ENCODE results near the gene CEACAM18. TPM values are rescaled to one million over a fixed set of nuclear protein-coding genes. Genes with fewer than 3 reads are reported as not detected.
A peak's percentile ranks its signal among the peaks of the same experiment; 100 is the strongest.

The CEACAM18 gene
- total and polyA plus RNA-seq, 10 of the 15 experiments (the other 5 are each of a cell fraction or from before 2014, with no cell fraction given), result not detected

DNA sequence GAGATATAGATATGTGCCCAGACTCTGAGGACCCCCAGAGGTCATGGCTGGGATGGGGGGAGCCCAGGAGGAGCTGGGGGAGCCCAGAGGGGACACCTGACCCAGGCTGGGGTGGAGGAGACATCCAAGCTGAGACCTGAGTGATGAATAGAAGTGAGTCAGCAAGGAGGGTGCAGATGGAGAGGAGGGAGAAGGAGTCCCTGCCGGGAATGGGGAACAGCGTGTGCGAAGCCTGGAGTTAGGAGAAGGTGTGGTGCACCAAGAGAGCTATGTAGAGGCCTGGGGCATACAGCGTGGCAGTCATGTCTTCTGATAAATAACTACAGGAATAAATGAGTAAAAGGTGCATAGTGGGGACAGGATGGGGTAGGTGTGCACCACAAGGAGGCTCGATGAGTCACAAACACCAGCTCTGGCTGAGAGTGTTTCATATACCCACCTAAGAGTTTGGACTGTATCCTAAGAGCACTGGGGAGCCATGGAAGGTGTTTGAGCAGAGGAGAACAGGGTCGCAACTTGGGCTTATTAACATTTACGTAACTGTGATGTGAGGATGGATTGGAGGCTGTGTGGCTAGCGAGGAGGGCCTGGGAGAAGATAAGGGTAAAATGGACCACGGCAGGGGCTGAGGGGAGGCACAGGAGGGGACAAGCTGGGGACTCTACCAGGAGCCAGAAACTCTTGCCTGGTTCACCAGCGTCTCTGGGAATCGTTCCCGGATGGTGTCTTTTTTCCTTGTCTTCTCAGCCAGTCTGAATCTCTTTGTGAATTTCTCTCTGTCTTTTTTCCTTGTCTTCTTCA, 1.4 kb downstream of the CEACAM18 start:
- intact Hi-C loops (cut with micrococcal nuclease; ENCODE audit: unreplicated experiment), result no loop called here
- CTCF ChIA-PET, result interaction anchor here (1.0 to 1.4 kb wide), 2 partner anchors 8 to 173 kb away, joined by 3 to 4 read pairs; no protein-coding TSS in a partner anchor
- RAD21 ChIA-PET (ENCODE audit: unreplicated experiment), result no interaction called here
- DNase-seq (ENCODE audit: low read depth, low spot score) (no peak), ATAC-seq (no peak), FAIRE-seq (no peak)
- H3K79me2 ChIP-seq (ENCODE audit: control insufficient read depth, insufficient read depth, low read length), result no peaks in the 10 kb centered on the region
- 43% methylated on average over 12 of the region's 12 CpGs for WGBS (ENCODE audit: insufficient coverage, insufficient replicate concordance, low lambda C conversion rate, missing lambda C conversion rate)
- no peaks in the 10 kb centered on the region; the same call in 2 of the 3 replicates for H3K9me3 ChIP-seq (replicated peaks; ENCODE audit: control insufficient read depth, insufficient read depth, low read length)
- H4K20me1 ChIP-seq (ENCODE audit: control insufficient read depth, insufficient read depth), result no peaks in the 10 kb centered on the region
- no peak overlapping the region for H3K9ac ChIP-seq (ENCODE audit: control insufficient read depth, insufficient read depth, low read length)
- H3K4me3 ChIP-seq, result no peak overlapping the region
- H3K27ac ChIP-seq (ENCODE audit: control insufficient read depth, insufficient read depth), result no peak overlapping the region
- SMC1A ChIA-PET (ENCODE audit: uncharacterized antibody, unreplicated experiment), result interaction anchor here (0.6 kb wide), 1 partner anchor 200 kb away, joined by 3 read pairs; no protein-coding TSS in a partner anchor
- H3K4me2 ChIP-seq (ENCODE audit: control insufficient read depth, insufficient read depth), result no peak overlapping the region
- in situ Hi-C loops (cut with MboI), result no loop called here
- H3K36me3 ChIP-seq (ENCODE audit: control insufficient read depth in 2 of 2, insufficient read depth in 2 of 2, low read length in 1 of 2), result no peaks in the 10 kb centered on the region
- POLR2A ChIA-PET, result no interaction called here
- no peak overlapping the region for H2AFZ ChIP-seq (ENCODE audit: control insufficient read depth, low read depth, low read length)
- peaks cover 0 to 4% of the 10 kb centered on the region in 2 experiments; a peak in 2 of 4 replicates for H3K27me3 ChIP-seq (replicated peaks in 1 of 2; ENCODE audit: control insufficient read depth in 2 of 2, insufficient read depth in 2 of 2, low read length in 1 of 2)
- no peak for TF ChIP-seq BCL3 (IDR thresholded peaks at IDR 0.05; ENCODE audit: borderline replicate concordance, insufficient read depth, low read depth, low read length, poor library complexity, severe bottlenecking)
- BruUV-seq (replicated peaks), result no TSS peak
- no peaks in the 10 kb centered on the region for H3K4me1 ChIP-seq (ENCODE audit: control insufficient read depth, insufficient read depth, low read length)

- Histone ChIP-seq H4K20me1 (ENCODE audit: control insufficient read depth, insufficient read depth) (no peaks in the 10 kb centered on the region), H3K27ac (ENCODE audit: control insufficient read depth, insufficient read depth) (no peak overlapping the region), H3K4me2 (ENCODE audit: control insufficient read depth, insufficient read depth) (no peak overlapping the region), H3K9me3 (replicated peaks; ENCODE audit: control insufficient read depth, insufficient read depth, low read length) (no peaks in the 10 kb centered on the region; the same call in 2 of the 3 replicates), H3K9ac (ENCODE audit: control insufficient read depth, insufficient read depth, low read length) (no peak overlapping the region), H3K4me3 (no peak overlapping the region), H3K36me3 (ENCODE audit: control insufficient read depth in 2 of 2, insufficient read depth in 2 of 2, low read length in 1 of 2) (no peaks in the 10 kb centered on the region), H3K27me3 (replicated peaks in 1 of 2; ENCODE audit: control insufficient read depth in 2 of 2, insufficient read depth in 2 of 2, low read length in 1 of 2) (peaks cover 0 to 4% of the 10 kb centered on the region in 2 experiments; a peak in 2 of 4 replicates), H3K79me2 (ENCODE audit: control insufficient read depth, insufficient read depth, low read length) (no peaks in the 10 kb centered on the region), H2AFZ (ENCODE audit: control insufficient read depth, low read depth, low read length) (no peak overlapping the region), H3K4me1 (ENCODE audit: control insufficient read depth, insufficient read depth, low read length) (no peaks in the 10 kb centered on the region)
- intact Hi-C loops (cut with micrococcal nuclease; ENCODE audit: unreplicated experiment) (no loop called here), in situ Hi-C loops (cut with MboI) (no loop called here)
- no peak for ATAC-seq
- FAIRE-seq, result no peak
- ChIA-PET RAD21 (ENCODE audit: unreplicated experiment) (no interaction called here), POLR2A (no interaction called here), SMC1A (ENCODE audit: uncharacterized antibody, unreplicated experiment) (no interaction called here), CTCF (interaction anchor here (1.0 to 1.4 kb wide), 3 partner anchors 9 to 173 kb away, joined by 3 to 4 read pairs (median 3); no protein-coding TSS in a partner anchor)
- BruUV-seq (replicated peaks), result no TSS peak
- TF ChIP-seq CHD2 (IDR thresholded peaks at IDR 0.05; ENCODE audit: borderline replicate concordance, low read depth, low read length), result no peak
- TF ChIP-seq, protein P1, sequence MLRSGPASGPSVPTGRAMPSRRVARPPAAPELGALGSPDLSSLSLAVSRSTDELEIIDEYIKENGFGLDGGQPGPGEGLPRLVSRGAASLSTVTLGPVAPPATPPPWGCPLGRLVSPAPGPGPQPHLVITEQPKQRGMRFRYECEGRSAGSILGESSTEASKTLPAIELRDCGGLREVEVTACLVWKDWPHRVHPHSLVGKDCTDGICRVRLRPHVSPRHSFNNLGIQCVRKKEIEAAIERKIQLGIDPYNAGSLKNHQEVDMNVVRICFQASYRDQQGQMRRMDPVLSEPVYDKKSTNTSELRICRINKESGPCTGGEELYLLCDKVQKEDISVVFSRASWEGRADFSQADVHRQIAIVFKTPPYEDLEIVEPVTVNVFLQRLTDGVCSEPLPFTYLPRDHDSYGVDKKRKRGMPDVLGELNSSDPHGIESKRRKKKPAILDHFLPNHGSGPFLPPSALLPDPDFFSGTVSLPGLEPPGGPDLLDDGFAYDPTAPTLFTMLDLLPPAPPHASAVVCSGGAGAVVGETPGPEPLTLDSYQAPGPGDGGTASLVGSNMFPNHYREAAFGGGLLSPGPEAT (IDR thresholded peaks at IDR 0.05; ENCODE audit: low read depth), result no peak
- TF ChIP-seq MYC (IDR thresholded peaks at IDR 0.05; ENCODE audit: insufficient read depth, insufficient read length, insufficient replicate concordance, low read length, severe bottlenecking), result no peak
- peak; percentile 84 for TF ChIP-seq REST (IDR thresholded peaks at IDR 0.05; ENCODE audit: low read depth, low read length)
- no peak for DNase-seq (ENCODE audit: low read depth, low spot score)
- 55% methylated on average over 8 of the region's 8 CpGs for WGBS (ENCODE audit: insufficient coverage, insufficient replicate concordance, low lambda C conversion rate, missing lambda C conversion rate)
These were observed 2.3 kb downstream of the CEACAM18 start for GRCh38 chr19:51480590-51480989.

Measured in GM12878 (cell line).